ENCODE results near the gene GNG7.

GNG7 gene

DNA sequence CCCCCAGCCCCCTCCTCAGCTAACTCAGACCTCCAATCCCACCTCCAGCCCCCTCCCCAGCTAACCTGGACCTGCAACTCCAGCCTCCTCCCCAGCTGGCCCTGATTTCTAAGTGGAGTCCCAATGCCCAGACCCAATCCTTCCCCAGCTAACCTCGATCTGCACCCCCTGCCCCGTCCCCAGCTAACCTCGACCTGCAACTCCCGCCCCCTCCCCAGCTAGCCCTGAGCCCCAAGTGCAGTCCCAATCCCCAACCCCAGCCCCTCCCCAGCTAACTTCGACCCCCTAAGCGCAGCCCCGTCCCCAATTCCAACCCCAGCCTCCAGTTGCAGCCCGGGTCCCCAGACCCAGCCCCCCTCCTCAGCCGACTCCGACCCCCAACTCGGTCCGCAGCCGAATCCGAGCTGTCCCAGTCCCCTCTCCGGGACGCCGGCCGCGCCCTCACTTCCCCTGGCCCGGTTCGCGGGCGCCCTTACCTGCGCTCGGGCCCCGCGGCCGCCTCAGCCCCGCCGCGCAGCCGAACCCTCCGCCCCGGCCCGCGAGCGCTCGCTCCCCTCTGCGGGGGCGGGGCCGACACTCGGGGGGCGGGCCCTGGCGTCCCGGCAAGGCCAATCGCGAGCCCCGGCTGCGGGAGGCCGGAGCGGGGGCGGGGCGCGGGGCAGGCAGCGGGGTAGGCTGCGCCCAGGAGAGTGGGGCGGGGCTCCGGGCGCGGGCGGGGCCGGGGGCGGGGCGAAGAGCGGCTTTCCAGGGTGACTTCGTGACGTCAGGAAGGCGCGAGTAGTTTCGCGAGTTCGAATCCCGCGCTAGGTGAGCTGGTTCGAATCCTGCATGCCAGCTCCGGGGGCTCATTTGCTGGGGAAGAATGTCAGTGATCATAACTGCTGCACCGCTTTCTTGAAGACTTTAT lies at the start of gene GNG7:
GNG7 (minus strand) TSS at position 525 of the 907 bp plus-strand sequence. CDS start 182,006 bp downstream, outside the sequence.
- DNase-seq = peak; percentile 93

DNA sequence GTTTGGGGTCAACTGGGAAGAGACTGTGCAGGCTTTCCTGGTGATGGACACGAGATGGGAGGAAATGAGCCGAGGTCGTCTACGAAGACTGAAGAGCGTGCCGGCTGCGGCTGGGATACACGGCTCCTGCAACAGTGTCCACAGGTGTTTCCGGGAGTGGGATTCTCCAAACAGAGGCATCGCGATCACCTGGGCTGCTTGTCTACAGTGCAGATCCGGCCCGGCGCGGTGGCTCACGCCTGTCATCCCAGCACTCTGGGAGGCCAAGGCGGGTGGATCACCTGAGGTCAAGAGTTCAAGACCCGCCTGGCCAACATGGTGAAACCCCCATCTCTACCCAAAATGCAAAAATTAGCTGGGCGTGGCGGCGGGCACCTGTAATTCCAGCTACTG lies 48.9 kb upstream of the GNG7 start:
- DNase-seq = no peak

DNA sequence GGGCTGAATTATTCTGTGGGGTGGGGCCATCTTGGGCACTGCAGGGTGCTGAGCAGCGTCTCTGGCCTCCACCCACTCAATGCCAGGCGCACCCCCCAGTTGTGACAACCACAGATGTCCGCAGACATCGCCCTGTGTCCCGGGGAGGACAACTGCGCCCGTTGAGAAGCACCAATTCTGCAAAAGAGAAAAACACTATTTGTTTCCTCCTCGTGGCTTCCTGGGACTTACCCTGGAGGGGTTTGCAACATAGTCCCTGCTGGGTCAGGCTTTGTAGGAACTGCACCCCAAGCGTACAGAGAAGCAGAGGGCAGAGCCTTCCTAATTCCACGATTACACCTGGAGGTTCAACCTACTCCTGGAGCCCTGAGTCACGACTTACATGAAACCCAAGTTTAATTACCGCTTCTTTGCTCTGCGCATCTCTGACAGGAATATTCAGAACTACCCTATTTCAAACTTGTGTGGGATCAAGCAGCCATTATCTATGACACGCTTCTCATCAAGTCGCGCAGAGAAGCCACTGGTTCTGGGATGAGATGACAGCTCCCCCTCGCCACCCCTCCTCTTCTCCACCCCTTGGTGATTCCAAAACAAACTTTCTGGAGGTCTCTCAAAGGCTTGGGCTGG lies 48.4 kb upstream of the GNG7 start:
- no peak for DNase-seq

DNA sequence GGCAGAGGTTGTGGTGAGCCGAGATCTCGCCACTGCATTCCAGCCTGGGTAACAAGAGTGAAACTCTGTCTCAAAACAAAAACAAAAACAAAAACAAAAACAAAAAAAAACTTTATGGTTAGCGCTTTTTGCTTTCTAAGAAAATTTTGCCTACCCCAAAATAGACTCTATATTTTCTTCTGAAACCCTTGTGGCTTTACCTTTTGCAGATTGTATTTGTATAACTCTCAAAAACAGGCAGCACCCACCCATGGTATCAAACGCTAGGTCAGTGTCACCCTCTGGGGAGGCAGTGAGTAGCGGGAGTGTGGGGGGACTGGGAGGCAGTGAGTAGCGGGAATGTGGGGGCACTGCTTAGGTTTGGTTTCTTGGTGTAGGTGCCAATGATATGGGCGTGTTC lies 44.9 kb upstream of the GNG7 start:
- no peak for DNase-seq

DNA sequence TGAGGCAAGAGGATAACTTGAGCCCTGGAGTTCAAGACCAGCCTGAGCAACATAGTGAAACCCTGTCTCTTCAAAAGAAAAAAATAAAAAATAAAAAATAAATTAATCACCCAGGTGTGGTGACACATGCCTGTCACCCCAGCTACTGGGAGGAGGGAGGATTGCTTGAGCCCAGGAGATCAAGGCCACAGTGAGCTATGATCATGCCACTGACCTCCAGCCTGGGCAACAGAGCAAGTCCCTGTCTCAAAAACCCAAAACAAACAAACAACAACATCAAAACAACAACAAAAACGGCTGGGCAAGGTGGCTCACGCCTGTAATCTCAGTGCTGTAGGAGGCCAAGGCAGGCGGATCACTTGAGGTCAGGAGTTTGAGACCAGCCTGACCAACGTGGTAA lies 41.6 kb upstream of the GNG7 start:
- DNase-seq = no peak

DNA sequence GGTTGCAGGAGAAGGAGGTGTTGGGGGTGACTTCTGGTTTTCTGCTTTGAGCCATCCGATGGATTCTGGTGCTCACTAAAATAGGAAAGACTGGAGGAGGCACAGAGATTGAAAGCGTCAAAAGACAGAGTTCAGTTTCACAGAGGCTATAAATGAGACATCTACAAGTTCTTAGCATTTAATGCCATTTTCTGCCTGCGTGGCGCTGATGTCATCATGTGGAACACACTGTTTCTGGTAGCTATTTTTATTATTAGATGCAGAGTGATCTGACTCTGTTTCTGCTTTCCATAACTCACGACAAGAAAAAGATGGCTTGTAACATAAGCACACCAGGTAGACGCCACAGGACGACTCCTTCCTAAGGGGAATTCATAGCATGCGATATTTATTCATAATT lies 40.6 kb upstream of the GNG7 start:
- DNase-seq = no peak

DNA sequence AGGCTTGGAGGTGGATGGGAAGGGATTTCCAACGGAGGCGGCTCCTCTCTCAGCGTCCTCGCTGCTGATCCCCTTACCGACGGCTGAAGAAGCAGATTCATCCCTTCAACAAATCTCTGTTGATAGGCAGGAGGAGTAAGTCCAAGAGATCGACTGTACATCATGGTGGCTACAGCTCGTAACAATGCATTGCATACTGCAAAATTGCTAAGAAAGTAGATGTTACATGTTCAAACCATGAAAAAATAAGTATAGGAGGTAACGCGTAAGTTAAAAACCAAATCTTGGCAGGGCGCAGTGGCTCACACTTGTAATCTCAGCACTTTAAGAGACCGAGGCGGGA lies 37.8 kb upstream of the GNG7 start:
- DNase-seq = no peak

DNA sequence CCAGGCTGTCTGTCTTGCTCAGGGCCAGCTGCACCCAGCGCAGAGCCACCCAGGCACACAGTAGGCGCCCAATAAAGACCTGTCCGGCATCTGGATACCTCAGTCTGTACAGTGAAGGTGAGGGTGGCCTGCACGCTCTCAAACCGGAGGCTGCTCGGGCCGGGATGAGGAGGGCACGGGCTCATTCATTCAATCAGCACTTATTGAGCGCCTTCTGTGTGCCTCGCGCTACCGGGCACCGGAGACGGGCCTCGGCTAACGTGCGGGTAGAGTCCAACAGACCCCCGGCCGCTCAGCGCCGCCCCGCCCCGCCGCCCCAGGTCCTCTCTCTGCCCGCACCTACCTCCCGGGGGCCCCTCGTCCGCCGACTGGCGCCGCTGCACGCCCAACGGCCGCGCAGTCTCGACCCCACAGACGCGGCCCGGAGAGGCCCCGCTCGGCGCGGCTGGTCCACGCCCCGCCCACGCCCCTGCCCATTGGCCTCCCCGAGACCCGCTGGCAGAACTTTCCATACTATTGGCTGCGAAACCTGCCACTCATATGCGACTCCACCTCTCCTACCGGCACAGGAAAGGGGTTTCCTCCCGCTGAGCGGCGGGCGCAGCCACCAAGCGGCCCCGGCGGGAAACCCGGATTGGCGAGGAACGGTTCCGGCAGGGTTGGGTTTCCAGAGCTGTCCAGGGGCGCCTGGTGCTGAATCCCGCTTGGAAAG lies 37.3 kb upstream of the GNG7 start, which contains the start of gene SLC39A3:
SLC39A3 (minus strand) TSS at position 416 of the 712 bp plus-strand sequence. CDS start 2,760 bp downstream, outside the sequence.
- peak; percentile 100 for DNase-seq

DNA sequence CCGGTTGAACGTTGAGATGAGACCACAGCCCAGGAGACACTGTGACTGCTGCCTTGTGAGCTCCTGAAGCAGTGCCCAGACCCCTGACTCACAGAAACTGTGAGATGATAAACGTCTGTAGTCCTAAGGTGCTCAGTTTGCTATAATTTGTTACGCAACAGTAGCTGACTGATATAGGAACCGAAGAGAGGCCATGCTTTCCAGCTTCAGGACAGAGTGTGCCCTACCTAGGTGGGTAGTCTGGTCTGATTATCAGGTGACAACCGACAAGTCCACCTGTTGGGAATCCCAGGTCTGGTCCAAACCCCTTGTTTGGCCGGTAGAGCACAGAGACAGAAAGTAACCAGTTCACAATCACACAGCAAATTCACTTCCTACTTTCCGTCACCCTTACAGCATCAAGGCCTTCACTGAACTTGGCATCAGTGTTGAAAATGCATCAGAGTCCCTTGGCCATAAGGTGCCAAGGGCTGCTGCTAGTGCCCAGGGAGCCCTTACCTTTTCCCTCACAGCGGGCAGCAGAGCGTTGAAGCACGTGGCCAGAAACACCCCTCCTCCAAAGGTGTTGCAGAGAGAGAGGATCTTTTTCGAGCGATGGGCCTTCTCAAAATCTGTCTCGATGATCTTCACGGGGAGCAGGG lies 34.2 kb upstream of the GNG7 start:
- DNase-seq = no peak

DNA sequence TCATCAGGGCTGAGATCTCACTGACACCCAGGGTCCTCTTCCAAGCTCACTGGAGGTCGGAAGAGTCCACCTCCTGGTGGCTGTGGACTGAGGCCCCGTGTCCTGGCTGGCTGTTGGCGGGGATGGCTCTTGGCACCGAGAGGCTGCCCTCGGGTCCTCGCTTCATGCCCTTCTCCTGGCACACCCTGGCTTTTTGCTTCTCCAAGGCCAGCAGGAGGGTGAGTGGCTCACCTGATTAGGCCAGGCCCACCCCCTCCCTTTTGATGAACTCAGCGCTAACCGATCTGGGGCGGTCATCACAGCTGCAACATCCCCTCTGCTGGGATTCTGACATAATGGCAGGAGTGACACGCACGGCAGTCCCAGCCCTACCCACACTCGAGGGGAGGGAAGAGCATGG lies 32.9 kb upstream of the GNG7 start:
- no peak for DNase-seq

DNA sequence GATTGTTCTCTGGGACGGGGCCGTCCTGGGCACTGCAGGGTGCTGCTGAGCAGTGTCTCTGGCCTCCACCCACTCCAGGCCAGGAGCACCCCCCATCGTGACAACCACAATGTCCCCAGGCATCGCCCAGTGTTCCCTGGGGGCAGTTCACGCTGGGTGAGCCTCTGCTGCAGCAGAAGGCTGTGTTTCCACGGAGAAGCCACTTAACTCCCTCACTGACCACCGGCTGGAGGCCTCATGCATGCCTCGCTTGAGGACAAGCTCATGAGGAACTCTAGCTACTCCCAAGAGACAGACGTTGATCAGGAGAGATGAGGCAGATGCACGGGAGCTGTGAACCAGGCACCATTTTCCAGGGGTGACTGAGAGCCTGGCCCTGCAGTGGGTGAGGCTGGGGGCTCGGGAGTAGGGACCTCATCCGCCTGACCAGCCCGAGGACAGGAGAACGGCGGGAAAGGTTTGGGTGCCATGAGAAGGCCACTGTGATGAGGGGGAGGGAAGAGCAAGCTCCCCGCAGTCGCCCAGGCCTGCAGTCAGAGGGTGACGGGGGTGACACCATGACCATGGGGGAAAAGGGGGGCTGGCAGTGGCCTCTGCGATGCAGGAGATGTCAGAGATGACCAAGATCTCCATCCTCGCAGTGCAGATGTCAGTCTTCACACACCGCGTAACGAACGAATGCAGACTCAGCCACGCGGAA lies 32.2 kb upstream of the GNG7 start:
- no peak for DNase-seq

DNA sequence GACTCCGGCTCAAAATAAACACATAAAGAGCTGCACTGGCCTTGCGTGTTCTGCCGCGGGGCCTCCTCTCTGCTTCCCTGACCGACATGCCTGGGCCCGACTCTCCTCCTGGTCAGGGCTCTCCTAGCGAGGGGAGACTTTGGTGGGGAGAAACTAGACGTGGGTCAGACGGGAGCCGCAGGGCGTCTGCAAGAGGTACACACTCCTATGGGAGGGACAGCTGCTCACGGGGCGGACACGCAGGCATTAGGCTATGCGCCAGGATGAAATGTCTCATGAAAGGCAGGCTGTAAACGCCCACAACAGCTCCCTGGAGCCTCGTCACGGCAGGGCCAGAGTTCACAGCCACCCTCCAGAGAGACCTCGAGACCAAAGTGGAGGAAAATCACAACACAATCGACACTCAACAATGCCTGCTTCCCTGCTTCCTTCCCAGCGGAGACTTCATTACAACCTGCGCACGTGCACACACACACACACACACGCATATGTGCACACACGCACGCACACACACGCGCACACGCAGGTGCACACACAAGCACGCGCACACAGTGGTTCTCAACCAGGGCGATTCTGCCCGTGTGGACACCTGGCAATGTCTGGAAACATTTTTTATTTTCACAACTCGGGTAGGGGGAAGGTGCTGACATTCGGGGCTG lies 31.6 kb upstream of the GNG7 start:
- DNase-seq = no peak

DNA sequence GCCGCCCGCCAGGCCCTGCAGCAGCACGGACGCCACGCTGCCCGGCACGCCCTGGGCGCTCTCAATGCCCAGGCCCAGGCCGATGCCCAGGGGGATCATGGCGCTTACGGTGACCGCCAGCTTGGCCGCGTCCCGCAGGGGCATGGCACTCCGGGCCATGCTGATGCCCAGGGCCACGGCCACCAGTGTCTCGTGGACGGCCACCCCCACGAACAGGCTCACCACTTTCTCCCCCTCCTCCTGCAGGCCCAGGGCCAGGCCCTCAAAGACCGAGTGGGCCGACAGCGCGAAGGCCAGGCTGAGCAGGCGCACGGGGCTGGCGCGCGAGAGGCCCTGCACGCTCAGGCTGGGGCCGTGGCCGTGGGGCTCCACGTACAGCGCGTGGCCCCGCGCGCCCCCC lies 30.4 kb upstream of the GNG7 start:
- no peak for DNase-seq

DNA sequence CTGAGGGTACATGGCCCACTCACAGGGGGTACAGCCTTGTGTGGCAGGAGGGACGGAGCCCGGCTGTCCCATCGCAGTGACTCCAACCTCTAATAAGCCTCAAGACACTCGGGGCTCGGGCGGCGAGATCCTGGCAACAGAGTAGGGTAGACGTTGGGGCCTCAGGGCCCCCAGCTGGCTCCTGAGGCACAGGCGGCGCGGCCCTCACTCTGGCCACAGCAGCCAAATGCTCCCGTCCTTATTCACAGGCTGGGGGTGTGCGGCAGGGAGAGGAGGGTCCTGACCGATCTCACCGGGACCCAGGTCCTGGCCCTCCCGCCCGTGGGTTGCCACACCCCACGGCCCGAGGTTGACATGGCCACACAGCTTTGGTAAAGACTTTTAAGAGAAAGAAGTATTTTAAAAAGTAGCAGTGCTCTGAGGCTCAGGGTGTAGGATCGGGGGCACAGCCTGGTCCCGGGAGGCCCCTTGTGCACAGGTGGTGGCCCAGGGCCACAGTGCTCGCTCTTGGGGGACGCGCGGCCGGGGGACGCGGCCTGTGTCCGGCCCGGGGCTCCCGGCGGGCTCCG lies 29.7 kb upstream of the GNG7 start:
- DNase-seq = no peak

DNA sequence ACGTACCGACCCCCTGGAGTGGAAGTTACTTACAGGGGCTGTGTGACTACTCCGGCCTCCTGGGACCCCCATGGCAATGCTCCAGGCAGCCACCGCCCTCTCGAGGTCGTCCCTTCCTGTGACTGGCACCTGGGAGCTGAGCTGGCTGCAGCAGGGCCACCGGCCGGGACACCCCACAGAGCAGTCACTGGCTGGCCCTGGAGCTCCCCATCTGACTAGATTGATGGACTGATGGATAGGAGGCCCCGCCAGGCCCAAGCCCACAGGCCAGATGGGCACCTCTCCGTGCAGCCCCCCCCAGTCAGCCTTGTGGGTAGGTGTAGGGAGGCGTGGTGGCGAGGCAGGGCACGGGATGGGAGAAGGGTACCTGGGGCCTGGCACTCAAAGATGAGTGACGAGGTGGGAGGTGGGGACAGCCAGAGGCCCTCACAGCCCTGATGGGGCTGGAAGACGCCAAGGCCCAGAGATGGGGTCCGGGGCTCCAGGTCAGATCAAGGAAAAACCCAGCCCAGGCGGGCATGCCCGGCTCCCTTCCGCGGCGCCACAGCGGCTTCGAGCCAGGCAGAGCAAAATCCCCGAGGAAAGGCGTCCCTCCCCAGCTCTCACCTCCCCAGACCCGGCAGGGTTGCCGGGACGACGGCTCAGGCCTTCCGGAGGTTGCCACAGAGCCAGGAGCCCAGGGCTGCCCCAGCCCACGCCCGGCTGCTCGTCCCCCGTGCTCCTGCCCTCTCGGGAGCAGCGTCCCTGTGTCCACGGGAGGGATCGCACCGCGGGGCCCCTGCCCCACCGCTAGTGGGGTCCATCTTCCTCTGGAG lies 28.9 kb upstream of the GNG7 start:
- DNase-seq = no peak

DNA sequence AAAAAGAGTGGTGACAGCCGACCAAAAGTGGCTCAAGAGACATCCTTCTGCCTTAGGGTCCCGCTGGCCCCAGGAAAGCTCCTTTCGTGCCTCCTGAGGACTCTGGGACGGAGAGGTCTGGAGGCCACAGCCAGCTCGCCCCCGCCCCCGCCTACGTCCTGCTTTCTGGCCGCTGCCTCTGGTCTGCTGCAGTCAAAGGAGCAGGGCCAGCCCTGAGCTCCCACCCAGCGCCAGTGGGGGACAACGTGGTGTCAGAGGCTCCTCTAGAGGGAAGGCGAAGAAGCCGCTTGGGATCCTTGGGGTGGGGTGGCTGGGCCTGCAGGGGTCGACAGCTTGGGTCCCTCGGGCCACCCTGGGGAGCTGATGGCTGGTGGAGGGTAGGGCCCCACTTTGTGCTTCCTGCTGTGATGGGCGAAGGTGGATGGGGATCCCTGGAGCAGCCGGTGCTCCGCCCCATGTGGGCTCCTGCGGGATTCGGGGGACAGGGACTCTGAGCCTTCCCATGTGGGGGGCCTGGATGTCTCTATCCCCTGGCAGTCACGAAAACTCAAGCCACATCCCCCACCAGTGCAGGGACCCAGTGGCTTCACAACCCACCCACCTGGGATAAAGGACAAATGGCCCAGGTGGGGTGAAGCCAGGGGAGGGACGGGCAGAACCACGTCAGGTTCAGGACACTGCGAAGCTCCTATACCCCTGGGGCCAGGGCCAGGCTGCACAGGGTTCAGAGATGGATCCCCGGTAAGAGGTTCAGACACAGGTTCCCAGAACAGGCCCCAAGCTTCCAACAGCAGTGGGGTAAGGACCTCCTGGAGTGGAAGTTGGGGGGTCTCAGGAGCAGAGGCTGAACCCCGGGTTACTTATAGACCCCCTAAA lies 27.7 kb upstream of the GNG7 start:
- no peak for DNase-seq

DNA sequence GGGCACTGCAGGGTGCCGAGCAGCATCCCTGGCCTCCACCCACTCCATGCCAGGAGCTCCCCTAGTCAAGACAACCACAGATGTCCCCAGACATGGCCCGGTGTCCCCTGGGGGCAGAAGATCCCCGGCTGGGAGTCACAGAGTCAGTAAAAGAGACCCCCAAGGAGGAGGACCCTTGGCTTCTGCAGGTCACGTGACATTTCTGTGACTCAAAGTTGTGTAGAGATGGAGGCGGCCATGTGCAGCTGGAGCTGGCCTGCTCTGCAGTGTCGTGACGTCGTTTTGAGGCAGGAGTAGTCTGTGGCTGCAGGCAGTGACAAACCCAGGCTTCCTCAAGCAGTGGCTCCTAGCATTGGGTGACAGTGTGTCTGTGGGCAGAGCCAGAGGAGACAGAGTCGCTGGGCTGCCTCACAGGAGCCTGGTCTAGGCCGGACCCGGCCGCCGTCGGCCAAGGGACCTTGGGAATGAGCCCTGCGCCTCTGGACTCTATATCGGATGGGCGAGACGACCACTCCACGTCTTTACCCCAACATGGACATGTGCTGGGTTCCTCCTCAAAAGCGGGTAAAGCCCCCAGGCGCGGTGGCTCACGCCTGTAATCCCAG lies 26.4 kb upstream of the GNG7 start:
- no peak for DNase-seq

DNA sequence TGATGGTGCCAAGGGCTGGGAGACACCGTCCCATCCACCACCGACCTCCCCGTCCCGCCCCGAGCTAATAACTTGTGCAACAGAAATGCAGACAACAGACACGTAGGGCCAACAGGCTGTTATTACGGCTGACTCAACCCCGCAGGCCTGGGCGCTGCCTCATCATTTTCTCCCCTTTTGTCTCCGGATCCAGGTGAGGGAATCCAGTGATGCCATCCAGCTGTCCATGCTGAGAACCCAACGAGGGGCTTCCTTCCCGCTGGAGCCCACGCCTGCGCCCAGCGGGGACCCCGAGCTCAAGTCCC lies 25.1 kb upstream of the GNG7 start:
- DNase-seq = no peak

DNA sequence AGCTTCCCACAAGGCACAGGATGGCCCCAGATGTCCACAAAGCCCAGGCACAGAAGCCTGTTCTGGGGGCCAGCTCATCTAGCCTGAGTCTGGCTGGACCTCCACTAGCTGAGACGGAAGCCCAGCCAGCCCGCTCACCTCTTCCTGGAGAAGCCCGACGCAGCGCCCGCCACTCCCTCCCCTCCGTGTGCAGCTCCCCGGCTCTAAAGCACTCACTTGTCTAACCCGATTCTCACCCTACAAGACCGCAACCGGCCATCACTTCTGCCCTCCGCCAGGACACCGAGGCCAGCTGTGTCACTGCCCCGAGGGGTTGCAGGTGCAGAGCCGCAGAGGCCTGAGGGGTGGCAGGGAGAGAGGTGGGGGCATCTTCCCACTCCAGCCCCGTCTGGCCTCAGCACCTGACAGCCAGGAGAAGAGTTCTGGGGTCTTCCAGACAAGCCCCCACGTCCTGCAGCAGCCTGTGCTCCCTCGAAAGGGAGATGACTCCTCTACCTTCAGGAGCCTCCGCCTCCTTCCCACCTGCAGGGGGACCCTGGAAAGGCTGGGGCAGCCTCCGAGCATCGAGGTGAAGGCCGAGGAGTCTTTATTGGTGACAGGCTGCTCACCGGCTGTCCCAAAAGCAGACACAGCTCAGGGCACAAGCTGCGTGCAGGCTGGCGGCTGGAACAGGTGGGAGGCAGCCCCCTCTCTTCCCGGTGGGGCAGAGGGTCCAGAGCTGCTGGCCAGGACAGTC lies 24.6 kb upstream of the GNG7 start:
- no peak for DNase-seq

All from activated CD4-positive, alpha-beta T cell treated with anti-CD3 and anti-CD28 coated beads, Interleukin-2, Interleukin-6, amounts not matched to agents 100 ng/mL and 50 ng/mL, durations not matched to agents 16 hours and 8 hours (primary cell).